Measurements from ENCODE around the gene SERPINA6. TPM values are rescaled to one million over a fixed set of nuclear protein-coding genes. Genes with fewer than 3 reads are reported as not detected.

SERPINA6 gene
- total RNA-seq, 6 experiments from 2014 or later = not detected

DNA sequence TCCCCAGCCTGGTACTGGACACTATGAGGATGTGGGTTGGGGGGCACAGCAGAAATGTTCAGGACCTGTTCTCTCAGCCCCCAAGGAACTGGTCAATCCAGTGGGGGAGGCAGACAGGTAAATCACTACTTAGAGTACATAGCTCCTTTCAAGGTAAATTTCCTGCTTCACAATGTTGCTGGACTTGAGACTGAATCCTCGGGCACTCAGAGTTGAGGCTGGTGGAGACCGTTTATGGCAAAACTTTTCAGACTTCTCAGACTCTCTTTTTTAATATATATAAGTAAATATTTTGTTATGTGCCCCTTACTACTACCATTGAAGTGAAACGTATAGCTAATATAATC lies 29.6 kb downstream of the SERPINA6 start:
- Mint-ChIP-seq H3K9me3 (peaks cover 56% of the 10 kb centered on the region), H3K36me3 (ENCODE audit: low read depth) (no peaks in the 10 kb centered on the region), H3K4me1 (ENCODE audit: low read depth) (no peaks in the 10 kb centered on the region), H3K27me3 (ENCODE audit: insufficient read depth) (peaks cover 4% of the 10 kb centered on the region), H3K27ac (no peak overlapping the region), H3K4me3 (no peak overlapping the region)
- no peak for DNase-seq
- TF ChIP-seq, protein P1, sequence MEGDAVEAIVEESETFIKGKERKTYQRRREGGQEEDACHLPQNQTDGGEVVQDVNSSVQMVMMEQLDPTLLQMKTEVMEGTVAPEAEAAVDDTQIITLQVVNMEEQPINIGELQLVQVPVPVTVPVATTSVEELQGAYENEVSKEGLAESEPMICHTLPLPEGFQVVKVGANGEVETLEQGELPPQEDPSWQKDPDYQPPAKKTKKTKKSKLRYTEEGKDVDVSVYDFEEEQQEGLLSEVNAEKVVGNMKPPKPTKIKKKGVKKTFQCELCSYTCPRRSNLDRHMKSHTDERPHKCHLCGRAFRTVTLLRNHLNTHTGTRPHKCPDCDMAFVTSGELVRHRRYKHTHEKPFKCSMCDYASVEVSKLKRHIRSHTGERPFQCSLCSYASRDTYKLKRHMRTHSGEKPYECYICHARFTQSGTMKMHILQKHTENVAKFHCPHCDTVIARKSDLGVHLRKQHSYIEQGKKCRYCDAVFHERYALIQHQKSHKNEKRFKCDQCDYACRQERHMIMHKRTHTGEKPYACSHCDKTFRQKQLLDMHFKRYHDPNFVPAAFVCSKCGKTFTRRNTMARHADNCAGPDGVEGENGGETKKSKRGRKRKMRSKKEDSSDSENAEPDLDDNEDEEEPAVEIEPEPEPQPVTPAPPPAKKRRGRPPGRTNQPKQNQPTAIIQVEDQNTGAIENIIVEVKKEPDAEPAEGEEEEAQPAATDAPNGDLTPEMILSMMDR (IDR thresholded peaks at IDR 0.05) = no peak

DNA sequence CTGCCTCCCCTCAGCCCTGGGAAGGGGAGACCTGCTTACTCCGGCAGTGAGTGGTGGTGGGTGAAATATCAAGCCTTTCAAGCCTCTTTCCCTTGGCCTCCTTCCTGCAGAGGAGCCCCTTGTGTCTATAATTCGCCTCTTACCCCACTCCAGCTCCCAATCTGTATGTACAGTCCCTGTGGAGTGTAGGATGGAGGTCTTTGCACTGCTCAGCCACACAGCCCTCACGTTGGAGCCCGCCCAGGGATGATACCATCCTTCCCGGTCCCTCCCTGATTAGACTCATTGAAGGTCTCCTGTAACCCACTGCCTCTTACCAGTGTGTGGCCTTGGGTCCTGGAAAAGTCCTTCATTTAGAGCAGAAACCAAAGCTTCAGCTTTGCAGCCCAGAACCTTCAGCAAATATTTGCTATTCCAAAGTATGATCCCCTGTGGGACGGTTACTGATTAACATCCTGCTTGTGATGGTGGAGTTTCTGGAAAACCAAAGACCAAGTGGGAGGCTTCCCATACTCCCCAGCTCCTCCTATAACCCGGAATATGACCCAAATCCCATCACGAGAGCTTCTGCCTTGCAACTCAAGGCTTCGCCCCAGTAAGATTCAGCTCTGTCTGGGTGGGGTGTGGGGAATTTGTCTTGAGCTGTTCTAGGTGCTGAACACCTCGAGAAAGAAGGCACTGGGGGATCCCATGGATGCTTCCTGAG lies 30.1 kb downstream of the SERPINA6 start, which contains the start of gene SERPINA10:
TSS of gene SERPINA10 (minus strand) at position 397 of the 706 bp plus-strand sequence. CDS start 2,675 bp downstream, outside the sequence.
- Mint-ChIP-seq H3K27me3 (ENCODE audit: insufficient read depth) (peaks cover 4% of the 10 kb centered on the region), H3K4me1 (ENCODE audit: low read depth) (no peaks in the 10 kb centered on the region), H3K9me3 (peaks cover 60% of the 10 kb centered on the region), H3K4me3 (no peak within 1 kb of the TSS), H3K27ac (no peak within 1 kb of the TSS), H3K36me3 (ENCODE audit: low read depth) (no peaks in the 10 kb centered on the region)
- TF ChIP-seq, protein P1 (IDR thresholded peaks at IDR 0.05) = no peak
- DNase-seq = no peak

DNA sequence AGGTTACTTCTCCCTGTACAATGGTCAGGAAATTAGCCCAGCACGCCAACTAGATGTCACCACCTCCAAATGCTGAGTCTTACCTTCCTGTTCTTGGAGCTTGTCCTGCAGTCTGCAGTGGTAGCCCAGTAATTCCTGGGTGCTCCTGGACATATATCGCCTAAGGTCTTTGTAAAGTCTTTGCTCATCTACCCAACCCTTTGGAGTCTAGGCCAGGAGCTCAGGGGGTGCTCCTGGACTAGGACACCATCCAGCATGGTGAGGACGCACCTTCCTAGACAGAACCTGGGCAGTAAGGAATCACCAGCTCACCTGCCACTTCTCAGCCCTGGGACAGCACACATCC lies 30.6 kb downstream of the SERPINA6 start:
- H3K36me3 Mint-ChIP-seq (ENCODE audit: low read depth) = no peaks in the 10 kb centered on the region
- peaks cover 65% of the 10 kb centered on the region for H3K9me3 Mint-ChIP-seq
- H3K4me1 Mint-ChIP-seq (ENCODE audit: low read depth) = no peaks in the 10 kb centered on the region
- peaks cover 6% of the 10 kb centered on the region for H3K27me3 Mint-ChIP-seq (ENCODE audit: insufficient read depth)
- TF ChIP-seq, protein P1 (IDR thresholded peaks at IDR 0.05) = no peak
- no peak overlapping the region for H3K4me3 Mint-ChIP-seq
- H3K27ac Mint-ChIP-seq = no peak overlapping the region
- DNase-seq = no peak

DNA sequence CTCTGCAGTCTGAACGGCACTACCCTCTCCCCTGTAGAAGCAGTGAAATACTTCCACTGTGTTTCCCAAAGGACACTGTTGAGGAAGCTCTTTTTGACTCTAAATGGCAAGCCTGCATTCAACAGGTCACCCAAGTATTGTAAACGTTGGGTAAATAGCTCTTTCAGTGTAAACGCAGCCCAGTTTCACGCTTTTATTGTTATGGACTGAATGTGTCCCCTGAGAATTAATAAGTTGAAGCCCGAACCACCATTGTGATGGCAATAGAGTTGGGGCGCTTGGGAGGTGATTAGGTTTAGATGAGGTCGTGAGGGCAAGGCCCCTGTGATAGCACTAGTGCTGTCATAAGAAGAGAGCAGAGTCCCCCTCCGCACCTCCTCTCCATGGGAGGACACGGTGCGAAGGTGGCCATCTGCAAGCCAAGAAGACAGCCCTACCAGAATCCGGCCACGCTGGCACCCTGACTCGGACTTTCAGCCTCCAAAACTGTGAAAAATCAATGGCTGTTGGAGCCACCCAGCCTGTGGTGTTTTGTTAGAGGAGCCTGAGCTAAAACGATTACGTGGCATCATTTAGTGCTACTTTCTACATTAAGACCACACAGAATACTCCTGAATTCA lies 31.1 kb downstream of the SERPINA6 start:
- DNase-seq = no peak
- Mint-ChIP-seq H3K36me3 (ENCODE audit: low read depth) (no peaks in the 10 kb centered on the region), H3K4me3 (no peak overlapping the region), H3K9me3 (peaks cover 63% of the 10 kb centered on the region), H3K4me1 (ENCODE audit: low read depth) (no peaks in the 10 kb centered on the region), H3K27ac (no peak overlapping the region), H3K27me3 (ENCODE audit: insufficient read depth) (peaks cover 6% of the 10 kb centered on the region)
- TF ChIP-seq, protein P1 (IDR thresholded peaks at IDR 0.05) = no peak

DNA sequence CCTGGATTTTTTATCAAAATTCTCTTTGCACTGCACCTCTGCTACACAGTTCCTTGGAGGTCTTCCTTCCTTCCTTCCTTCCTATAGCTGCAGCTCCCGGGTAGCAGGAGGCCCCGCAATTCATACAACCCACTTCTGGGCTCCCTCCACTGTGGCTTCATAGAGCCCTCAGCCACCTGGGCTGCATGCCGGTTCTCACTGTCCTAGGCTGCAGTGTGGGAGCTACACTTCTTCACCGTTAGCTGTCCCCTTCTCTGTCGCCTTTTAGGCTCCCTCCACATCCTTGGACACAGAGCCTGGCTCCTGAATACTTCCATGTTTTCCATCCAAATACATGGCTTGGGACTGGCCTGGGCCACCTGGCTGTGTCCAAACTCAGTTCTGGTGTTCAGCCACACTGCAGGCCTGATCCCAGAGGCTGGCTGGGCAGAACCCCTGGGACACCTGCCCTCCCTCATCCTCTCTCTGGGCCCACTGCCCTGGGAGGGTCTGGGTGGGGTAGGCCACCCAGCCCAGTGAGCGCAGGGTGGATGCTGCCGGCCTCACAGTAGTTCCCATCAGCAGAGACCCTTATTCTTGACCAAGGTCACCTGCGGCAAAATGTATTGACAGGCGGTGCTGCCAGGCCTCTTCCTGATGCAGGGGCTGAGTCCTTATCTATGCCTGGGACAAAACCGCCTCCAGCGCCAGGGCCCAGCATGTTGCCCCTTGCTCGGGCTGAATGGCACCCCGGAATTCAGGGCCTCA lies 31.8 kb downstream of the SERPINA6 start:
- no peaks in the 10 kb centered on the region for H3K4me1 Mint-ChIP-seq (ENCODE audit: low read depth)
- H3K27me3 Mint-ChIP-seq (ENCODE audit: insufficient read depth) = peaks cover 6% of the 10 kb centered on the region
- H3K36me3 Mint-ChIP-seq (ENCODE audit: low read depth) = no peaks in the 10 kb centered on the region
- H3K27ac Mint-ChIP-seq = no peak overlapping the region
- peaks cover 64% of the 10 kb centered on the region for H3K9me3 Mint-ChIP-seq
- DNase-seq = no peak
- no peak overlapping the region for H3K4me3 Mint-ChIP-seq
- TF ChIP-seq, protein P1 (IDR thresholded peaks at IDR 0.05) = no peak

All from HFFc6 (cell line).